WTC11 (cell line): ENCODE data around the gene THSD4.

Experiments
- ATF6 ChIP-seq: sonication (generic); formaldehyde crosslinking; IDR thresholded peaks from 2 replicates; pipeline ENCODE4 v1.8.1; 2023; ENCODE audit warnings: mild to moderate bottlenecking, missing genetic modification reagents
- E2F4 ChIP-seq: sonication (generic); formaldehyde crosslinking; IDR thresholded peaks from 2 replicates; pipeline ENCODE4 v1.8.1; 2022; ENCODE audit warnings: low read depth, mild to moderate bottlenecking, moderate library complexity, missing genetic modification reagents, borderline replicate concordance
- ELF4 ChIP-seq: sonication (generic); formaldehyde crosslinking; IDR thresholded peaks from 2 replicates; pipeline ENCODE4 v1.8.1; 2022; ENCODE audit warnings: low read depth, mild to moderate bottlenecking, moderate library complexity, missing genetic modification reagents
- KAT7 ChIP-seq: sonication (generic); formaldehyde crosslinking; IDR thresholded peaks from 2 replicates; pipeline ENCODE4 v1.8.1; 2023; ENCODE audit warnings: missing genetic modification reagents, mild to moderate bottlenecking, borderline replicate concordance
- MYBL2 ChIP-seq: sonication (generic); formaldehyde crosslinking; IDR thresholded peaks from 2 replicates; pipeline ENCODE4 v1.8.1; 2023; ENCODE audit warnings: mild to moderate bottlenecking, moderate library complexity, missing genetic modification reagents
- NFYB ChIP-seq: sonication (generic); formaldehyde crosslinking; conservative IDR thresholded peaks from 2 replicates; pipeline ENCODE4 v1.8.0; 2022; ENCODE audit warnings: low read depth, missing genetic modification reagents
- SP1 ChIP-seq: sonication (generic); formaldehyde crosslinking; conservative IDR thresholded peaks from 2 replicates; pipeline ENCODE4 v1.8.1; 2022; ENCODE audit warnings: missing genetic modification reagents
- TEAD1 ChIP-seq: sonication (generic); formaldehyde crosslinking; IDR thresholded peaks from 2 replicates; pipeline ENCODE4 v1.8.0; 2022; ENCODE audit warnings: mild to moderate bottlenecking, missing genetic modification reagents
- ZNF121 ChIP-seq: sonication (generic); formaldehyde crosslinking; IDR thresholded peaks from 2 replicates; pipeline ENCODE4 v1.8.0; 2023; ENCODE audit warnings: missing genetic modification reagents
- TF ChIP-seq, protein P1 (sequence below): fragments of 200-600 bp; IDR thresholded peaks from 2 replicates; pipeline ENCODE4 v1.8.0; 2022; ENCODE audit warnings: antibody characterized with exemption
- TF ChIP-seq, protein P2 (sequence below): sonication (generic); formaldehyde crosslinking; IDR thresholded peaks from 2 replicates; pipeline ENCODE4 v1.8.0; 2022; ENCODE audit warnings: mild to moderate bottlenecking, missing genetic modification reagents

DNA sequence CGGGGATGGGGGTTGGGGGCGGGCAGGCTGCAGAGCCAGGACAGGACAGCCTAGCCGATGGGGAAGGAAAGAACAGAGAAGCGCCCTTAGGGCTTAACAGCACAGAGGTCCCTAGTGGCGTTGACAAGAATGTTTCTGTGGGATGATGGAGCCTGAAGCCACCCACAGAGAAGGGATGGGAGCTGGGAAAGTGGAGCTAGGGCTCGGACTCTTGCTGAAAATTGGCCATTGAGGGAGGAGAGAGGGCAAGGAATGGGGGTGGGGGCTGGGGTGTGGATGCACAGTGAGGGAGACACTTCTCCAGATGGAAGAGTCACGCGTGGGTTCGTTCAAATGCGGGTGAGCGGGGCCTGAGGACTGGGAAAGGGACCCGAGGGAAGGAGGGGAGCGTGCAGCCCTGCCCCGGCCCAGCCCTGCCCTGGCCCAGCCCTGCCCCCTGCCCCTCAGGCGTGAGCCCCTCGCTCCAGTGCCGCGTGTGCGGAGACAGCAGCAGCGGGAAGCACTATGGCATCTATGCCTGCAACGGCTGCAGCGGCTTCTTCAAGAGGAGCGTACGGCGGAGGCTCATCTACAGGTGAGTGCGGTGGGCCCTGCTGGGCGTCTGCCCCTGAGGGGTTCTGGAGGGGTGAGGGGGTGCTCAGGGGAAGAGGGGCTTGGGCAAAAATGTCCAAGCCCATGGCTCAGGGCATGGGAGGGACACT lies 695.9 kb downstream of the THSD4 start:
- TF ChIP-seq, protein P1, sequence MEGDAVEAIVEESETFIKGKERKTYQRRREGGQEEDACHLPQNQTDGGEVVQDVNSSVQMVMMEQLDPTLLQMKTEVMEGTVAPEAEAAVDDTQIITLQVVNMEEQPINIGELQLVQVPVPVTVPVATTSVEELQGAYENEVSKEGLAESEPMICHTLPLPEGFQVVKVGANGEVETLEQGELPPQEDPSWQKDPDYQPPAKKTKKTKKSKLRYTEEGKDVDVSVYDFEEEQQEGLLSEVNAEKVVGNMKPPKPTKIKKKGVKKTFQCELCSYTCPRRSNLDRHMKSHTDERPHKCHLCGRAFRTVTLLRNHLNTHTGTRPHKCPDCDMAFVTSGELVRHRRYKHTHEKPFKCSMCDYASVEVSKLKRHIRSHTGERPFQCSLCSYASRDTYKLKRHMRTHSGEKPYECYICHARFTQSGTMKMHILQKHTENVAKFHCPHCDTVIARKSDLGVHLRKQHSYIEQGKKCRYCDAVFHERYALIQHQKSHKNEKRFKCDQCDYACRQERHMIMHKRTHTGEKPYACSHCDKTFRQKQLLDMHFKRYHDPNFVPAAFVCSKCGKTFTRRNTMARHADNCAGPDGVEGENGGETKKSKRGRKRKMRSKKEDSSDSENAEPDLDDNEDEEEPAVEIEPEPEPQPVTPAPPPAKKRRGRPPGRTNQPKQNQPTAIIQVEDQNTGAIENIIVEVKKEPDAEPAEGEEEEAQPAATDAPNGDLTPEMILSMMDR = no peak
- no peak for TF ChIP-seq ELF4 (CRISPR knock-in tag)
- TF ChIP-seq KAT7 (CRISPR knock-in tag) = no peak
- no peak for TF ChIP-seq ATF6 (CRISPR knock-in tag)
- TF ChIP-seq, protein P2, sequence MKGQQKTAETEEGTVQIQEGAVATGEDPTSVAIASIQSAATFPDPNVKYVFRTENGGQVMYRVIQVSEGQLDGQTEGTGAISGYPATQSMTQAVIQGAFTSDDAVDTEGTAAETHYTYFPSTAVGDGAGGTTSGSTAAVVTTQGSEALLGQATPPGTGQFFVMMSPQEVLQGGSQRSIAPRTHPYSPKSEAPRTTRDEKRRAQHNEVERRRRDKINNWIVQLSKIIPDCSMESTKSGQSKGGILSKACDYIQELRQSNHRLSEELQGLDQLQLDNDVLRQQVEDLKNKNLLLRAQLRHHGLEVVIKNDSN (CRISPR knock-in tag) = no peak
- TF ChIP-seq MYBL2 = no peak
- TF ChIP-seq SP1 = no peak
- TF ChIP-seq ZNF121 = no peak
- no peak for TF ChIP-seq TEAD1 (CRISPR knock-in tag)
- TF ChIP-seq E2F4 (CRISPR knock-in tag) = no peak
- no peak for TF ChIP-seq NFYB (CRISPR knock-in tag)
